ENCODE results near the gene HDAC11.
A peak's percentile ranks its signal among the peaks of the same experiment; 100 is the strongest.

The HDAC11 gene

GRCh38 chr3:13473020-13473419 lies 7.1 kb upstream of the HDAC11 start:
- no peak overlapping the region for H3K27ac ChIP-seq
- TF ChIP-seq, protein P1, sequence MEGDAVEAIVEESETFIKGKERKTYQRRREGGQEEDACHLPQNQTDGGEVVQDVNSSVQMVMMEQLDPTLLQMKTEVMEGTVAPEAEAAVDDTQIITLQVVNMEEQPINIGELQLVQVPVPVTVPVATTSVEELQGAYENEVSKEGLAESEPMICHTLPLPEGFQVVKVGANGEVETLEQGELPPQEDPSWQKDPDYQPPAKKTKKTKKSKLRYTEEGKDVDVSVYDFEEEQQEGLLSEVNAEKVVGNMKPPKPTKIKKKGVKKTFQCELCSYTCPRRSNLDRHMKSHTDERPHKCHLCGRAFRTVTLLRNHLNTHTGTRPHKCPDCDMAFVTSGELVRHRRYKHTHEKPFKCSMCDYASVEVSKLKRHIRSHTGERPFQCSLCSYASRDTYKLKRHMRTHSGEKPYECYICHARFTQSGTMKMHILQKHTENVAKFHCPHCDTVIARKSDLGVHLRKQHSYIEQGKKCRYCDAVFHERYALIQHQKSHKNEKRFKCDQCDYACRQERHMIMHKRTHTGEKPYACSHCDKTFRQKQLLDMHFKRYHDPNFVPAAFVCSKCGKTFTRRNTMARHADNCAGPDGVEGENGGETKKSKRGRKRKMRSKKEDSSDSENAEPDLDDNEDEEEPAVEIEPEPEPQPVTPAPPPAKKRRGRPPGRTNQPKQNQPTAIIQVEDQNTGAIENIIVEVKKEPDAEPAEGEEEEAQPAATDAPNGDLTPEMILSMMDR (IDR thresholded peaks at IDR 0.05), result no peak
- no peak for TF ChIP-seq ZFX (IDR thresholded peaks at IDR 0.05; ENCODE audit: borderline replicate concordance)

DNA sequence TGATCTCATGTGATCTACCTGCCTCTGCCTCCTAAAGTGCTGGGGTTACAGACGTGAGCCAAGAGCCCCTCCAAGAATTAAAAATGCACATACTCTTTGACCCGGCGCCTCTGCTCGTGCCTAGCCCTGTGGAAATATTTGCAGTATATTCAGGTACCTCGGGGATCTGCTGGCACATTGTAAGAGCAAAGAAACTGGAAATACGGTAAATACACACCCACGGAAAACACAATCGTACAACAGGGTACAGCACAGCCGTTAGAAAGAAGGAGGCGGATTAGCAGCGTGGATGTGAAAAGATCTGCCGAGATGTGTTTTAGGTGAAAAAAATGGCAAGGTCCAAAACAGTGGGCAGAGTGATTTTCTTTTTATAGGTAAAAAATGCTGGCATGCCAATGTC lies 6.1 kb upstream of the HDAC11 start:
- no peak overlapping the region for H3K27ac ChIP-seq
- no peak for TF ChIP-seq ZFX (IDR thresholded peaks at IDR 0.05; ENCODE audit: borderline replicate concordance)
- TF ChIP-seq, protein P1 (IDR thresholded peaks at IDR 0.05), result no peak

DNA sequence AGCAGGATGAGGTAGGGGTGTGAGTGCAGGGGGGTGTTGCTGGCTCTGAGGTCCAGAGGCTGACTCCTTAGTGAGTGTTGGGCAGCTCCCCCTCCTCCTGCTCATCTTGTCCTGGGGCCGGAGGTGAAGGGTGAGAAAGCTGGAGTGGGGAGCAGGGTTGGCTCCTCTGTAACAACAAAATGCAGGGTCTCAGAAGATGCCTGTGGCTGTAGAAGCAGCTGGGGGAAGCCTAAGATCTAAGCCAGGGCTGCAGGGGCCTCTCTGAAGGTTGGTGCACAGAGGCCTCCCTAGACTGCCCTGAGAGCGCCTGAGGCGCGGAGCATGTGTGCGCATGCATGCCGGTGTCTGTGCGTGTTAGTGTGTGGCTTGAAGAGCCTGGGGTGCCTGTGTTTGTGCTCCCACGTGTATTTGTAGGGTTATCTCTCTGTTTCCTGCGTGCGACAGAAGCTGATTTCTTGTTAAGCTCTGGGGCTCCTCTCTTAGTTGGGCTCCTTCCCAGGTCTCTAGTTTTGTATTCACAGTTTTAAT lies 5.3 kb upstream of the HDAC11 start:
- TF ChIP-seq, protein P1 (IDR thresholded peaks at IDR 0.05), result no peak
- no peak for TF ChIP-seq ZFX (IDR thresholded peaks at IDR 0.05; ENCODE audit: borderline replicate concordance)

DNA sequence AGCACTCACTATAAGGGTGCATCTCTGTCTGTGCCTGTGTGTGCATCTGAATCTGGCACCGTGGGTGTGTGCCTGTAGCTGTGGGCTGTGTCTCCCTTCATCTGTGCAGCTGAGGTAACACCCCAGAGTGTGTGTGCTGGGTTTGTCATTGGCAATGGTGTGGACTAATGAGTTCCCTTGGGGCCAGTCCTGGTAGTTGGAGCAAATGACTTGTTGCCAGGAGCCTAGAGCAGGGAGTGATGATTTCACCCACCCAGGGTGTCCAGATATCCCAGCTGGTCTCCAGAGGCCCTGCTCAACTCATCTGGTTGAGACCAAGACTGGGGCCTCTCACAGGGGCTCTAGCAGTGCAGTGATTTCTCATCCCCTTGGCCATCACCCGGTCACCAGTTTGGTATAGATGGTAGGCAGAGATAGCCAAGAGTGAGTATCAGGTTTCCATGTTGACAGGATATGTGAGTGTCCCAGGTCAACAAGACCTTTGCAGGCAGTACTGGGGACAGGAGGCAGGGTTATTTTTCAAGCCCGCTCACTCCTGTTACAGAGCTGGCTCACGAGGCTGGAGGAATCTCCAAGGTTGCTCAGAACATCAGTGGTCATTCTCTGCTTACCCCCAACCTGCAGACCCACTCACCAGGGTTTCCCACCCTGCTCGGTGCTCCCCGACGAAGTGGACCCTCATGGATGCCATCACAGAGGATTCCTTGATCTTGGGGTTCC lies 4.1 kb upstream of the HDAC11 start:
- TF ChIP-seq, protein P1 (IDR thresholded peaks at IDR 0.05), result no peak
- peak overlapping the region; percentile 13; the same call in 1 of the 2 replicates for H3K27ac ChIP-seq

More for the DNA sequence above, 5.3 kb upstream of the HDAC11 start:
- no peak overlapping the region for H3K27ac ChIP-seq

DNA sequence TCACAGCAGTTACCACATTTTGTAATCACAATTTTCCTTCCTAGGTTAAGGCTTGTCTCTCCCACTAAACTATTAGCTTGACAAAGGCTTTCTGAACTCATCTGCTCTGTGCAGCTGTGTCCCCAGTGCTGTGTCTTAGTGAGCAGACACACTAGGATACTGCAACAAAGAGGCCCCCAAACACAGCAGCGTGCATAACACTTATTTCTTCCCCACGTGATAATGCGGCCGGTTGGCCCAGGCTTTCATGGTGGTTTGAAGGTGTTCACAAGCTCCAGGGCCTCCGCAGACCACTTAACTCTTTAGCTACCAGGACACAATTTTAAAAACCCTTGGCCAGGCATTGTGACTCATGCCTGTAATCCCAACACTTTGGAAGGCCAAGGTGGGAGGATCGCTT lies 2.2 kb upstream of the HDAC11 start:
- no peak overlapping the region for H3K27ac ChIP-seq
- TF ChIP-seq, protein P1 (IDR thresholded peaks at IDR 0.05), result no peak
- TF ChIP-seq ZFX (IDR thresholded peaks at IDR 0.05; ENCODE audit: borderline replicate concordance), result no peak

- H3K27ac ChIP-seq, result peak overlapping the region; percentile 20; the same call in 1 of the 2 replicates
- TF ChIP-seq ZFX (IDR thresholded peaks at IDR 0.05; ENCODE audit: borderline replicate concordance), result no peak
- TF ChIP-seq, protein P1 (IDR thresholded peaks at IDR 0.05), result no peak
Measured at GRCh38 chr3:13479332-13479581, 849 bp upstream of the HDAC11 start.

Data from 22Rv1 (cell line).